ENCODE data around the gene ARHGAP26.

Gene ARHGAP26

DNA sequence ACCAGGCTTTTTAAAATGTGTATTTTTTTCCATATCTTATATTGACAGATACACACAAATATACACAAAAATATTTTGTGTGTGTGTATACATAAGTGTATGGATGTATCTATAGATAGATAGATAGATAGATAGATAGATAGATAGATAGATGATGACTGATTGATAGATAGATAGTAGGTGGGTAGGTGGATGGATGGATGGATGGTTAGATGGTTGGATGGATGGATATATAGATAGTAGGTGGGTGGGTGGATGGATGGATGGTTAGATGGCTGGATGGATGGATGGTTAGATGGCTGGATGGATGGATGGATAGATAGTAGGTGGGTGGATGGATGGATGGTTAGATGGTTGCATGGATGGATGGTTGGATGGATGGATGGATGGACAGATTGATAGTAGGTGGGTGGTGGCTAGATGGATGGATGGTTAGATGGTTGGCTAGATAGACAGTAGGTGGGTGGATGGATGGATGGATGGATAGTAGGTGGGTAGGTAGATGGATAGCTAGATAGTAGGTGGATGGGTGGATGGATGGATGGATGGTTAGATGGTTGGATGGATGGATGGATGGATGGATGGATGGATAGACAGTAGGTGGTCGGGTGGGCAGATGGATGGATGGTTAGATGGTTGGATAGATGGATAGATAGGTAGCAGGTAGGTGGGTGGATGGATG, 477.1 kb downstream of the ARHGAP26 start:
- no peak for DNase-seq (ENCODE audit: low read depth)

GRCh38 chr5:143248391-143248790, 478.2 kb downstream of the ARHGAP26 start:
- DNase-seq (ENCODE audit: low read depth): no peak

DNA sequence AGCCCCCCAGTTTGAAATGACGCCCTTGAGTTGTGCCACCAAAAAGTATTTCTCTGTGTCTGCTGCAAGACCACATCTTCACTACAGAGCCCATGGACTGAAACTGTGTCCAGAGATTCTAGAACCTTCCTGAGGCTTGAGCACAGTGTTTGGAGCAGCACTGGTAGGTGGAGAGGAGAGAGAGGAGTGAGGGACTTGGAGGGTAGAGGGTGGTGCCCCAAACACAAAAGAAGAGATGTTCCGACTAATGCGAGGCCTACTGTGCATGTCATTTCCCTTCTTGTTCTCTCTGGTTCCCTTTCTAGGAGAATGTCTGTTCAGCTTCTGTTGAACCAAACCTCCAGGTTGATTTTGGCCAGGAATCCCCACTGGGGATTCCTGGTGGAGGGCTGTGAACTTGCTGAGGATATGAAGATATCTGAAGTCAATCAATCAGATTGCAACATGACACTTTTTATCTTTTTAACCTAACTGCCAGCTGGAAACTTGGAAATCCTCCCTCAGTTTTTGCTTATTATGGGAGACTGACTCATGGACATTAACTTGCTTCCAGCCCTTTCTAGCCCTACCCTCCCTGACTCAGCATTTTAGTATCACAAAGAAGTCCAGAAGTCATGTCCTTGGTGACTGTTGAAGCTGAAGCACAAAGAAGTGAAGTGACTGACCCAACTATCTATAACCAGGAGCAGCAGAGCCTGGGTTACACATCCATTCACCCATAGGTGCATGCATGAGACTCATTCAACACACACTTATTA, 478.8 kb downstream of the ARHGAP26 start:
- no peak for DNase-seq (ENCODE audit: low read depth)

DNA sequence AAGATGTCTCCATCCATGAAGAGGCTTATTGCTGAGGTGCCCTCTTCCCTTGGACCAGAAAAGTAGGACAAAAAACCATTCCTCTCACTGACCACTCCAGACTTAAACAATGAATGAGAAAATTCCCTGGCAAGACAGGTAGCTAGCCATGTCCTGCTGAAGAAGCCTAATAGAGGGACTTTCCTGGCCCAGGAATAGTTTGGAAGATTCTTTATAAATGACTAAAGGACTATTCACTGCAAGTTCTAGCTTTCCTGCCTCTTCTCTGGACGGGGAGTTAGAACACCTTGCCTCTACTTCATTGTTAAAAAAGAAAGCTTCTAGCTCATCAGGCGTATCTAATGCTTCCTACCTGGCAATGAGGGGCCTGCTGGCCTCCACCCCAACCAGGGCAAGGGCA, 479.7 kb downstream of the ARHGAP26 start:
- DNase-seq (ENCODE audit: low read depth): no peak

GRCh38 chr5:143251190-143251589, 481.0 kb downstream of the ARHGAP26 start:
- no peak for DNase-seq (ENCODE audit: low read depth)

DNA sequence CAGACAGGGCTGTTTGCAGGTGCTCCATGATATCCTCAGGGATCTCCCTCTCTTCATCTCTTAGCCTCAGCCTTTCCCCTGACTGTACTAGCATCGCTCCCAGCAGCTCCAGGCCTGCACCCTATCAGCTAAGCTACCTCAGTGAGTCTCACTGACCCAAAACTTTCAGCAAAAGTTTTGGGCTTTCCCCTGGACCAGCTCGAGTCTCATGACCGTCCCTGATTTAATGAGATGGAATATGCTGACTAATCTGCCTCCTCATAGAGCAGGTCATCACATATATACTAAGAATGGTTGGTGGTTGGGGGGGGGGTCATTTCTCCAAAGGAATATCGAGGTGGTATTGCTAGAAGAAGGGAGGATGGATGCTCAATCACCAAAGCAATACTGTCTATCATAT, 481.8 kb downstream of the ARHGAP26 start:
- DNase-seq (ENCODE audit: low read depth): no peak

- no peak for DNase-seq (ENCODE audit: low read depth)
Measured at GRCh38 chr5:143254819-143255218, 484.6 kb downstream of the ARHGAP26 start.

DNA sequence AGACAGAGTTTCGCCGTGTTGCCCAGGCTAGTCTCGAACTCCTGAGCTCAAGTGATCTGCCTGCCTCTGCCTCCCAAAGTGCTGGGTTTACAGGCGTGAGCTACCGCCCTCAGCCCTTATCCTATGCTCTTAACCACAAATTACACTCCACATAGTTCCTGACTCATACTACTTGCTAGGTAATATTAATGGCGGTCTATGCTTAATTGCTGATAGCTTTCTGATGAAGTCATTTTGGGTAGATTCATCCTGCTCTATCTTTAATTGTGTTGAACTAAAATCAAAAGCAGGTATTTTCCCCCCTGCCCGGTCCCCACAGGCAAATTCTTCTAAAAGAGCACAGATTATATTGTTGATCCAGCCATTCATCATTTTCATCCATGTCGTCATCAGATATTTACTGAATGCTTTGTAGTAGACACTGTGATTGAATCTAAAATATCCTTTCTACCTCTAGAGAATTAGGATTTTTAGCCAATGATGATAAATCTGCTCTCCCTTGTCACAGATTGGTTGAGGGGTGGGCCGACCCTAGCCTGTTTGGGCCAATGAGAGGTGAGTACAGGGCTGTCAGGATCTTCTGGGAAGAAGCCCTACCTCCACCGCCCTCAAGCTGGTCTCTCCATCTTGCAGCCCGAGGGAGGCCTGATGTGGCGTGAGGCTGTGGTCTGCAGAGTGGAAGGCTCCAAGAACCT, 488.5 kb downstream of the ARHGAP26 start:
- DNase-seq (ENCODE audit: low read depth): no peak

DNA sequence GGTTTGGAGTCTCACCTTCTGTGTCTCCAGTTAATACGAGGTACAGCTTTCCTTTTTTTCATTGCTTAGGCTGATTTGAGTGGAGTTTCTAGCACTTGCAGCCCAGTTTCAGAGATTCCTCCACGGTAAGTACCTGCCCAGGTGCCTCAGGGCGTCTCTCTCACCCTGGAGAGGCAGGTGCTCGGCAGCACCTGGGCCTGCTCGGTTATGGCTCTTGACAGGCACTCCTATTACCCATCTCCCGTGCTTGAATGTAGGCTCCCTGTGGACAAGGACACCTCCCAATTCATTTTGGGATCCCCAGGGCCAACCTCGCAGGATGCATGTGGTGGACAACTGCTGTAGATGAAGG, 489.1 kb downstream of the ARHGAP26 start:
- no peak for DNase-seq (ENCODE audit: low read depth)

DNA sequence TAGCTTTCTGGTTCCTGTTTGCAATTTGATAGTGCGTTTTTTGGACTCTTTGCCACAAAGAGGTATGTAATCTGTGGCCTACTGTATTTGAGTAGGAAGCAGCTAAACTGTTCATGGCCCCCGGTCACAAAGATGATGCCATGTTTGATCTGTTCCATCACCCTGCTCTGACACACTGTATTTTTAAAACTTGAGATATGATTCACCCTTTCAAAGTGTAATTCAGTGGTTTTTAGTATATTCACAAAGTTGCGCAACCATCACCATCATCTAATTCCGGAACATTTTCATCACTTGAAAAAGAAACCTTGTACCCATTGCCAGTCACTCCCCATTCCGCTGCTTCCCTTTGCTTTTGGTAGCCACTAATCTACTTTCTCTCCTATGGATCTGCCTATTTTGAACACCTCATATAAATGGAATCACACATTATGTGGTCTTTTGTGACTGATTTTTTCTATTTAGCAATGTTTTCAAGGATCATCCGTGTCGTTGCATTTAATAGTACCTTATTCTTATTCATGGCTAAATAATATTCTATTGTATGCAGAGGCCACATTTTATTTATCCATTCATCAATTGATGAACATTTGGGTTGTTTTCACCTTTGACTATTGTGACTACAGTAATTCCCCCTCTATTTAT, 491.7 kb downstream of the ARHGAP26 start:
- no peak for DNase-seq (ENCODE audit: low read depth)

GRCh38 chr5:143262393-143263174, 492.4 kb downstream of the ARHGAP26 start:
- DNase-seq (ENCODE audit: low read depth): no peak

- no peak for DNase-seq (ENCODE audit: low read depth)
Measured at GRCh38 chr5:143263272-143263810, 493.2 kb downstream of the ARHGAP26 start.

DNA sequence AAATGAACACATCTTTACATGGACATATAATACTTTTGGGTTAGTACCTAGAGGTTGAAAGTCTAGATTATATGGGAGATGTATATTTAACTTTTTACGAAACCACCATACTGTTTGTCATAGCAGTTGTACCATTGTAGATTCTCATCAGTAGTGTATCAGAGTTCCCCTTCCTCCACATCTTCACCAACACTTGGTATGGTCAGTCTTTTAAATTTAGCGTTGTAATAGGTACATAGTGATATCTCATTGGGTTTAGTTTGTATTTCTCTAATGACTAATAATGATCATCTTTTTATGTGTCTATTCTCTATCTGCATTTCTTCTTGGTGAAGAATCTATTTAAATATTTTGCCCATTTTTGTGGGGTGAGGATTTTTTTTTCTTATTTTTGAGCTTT, 495.8 kb downstream of the ARHGAP26 start:
- DNase-seq (ENCODE audit: low read depth): no peak

DNA sequence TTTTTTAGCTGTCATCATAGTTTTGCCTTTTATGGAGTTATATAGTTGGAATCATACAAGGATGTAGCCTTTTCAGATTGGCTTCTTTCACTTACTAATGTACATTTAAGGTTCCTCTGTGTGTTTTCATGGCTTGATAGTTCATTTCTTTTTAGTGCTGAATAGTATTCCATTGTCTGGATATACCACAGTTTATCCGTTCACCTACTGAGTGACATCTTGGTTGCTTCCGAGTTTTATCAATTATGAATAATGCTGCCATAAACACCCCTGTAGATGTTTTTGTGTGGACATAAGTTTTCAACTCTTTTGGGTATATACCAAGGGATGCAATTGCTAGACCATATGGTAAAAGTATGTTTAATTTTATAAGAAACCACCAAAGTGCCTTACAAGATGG, 497.0 kb downstream of the ARHGAP26 start:
- DNase-seq (ENCODE audit: low read depth): no peak

DNA sequence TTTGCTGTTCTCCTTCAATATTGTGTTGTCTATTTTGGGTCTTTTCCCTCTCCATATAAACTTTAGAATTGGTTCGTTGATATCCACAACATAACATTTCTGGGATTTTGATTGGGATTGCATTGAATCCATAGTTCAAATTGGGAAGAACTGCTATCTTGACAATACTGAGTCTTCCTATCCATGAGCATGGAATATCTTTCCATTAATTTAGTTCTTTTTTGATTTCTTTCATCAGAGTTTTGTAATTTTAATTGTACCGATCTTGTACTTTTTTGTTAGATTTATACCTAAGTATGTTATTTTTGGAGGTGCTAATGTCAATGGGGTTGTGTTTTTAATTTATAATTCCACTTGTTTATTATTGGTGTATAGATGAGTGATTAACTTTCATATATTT, 498.2 kb downstream of the ARHGAP26 start:
- no peak for DNase-seq (ENCODE audit: low read depth)

DNA sequence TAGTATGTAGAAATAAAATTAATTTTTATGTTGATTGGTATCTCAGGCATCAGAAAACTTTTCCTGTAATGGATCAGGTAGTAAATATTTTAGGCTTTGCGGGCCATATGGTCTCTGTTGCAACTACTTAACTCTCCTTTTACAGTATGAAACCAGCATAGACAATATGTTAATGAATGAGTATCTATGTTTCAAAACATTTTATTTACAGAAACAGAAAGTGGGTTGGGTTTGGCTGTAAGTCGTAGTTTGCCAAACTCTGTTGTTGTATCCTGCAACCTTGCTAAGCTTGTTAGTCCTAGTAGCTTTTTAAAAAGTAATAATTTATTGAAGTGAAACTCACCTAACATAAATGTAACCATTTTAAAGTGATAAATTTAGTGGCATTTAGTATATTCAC, 501.3 kb downstream of the ARHGAP26 start:
- no peak for DNase-seq (ENCODE audit: low read depth)

DNA sequence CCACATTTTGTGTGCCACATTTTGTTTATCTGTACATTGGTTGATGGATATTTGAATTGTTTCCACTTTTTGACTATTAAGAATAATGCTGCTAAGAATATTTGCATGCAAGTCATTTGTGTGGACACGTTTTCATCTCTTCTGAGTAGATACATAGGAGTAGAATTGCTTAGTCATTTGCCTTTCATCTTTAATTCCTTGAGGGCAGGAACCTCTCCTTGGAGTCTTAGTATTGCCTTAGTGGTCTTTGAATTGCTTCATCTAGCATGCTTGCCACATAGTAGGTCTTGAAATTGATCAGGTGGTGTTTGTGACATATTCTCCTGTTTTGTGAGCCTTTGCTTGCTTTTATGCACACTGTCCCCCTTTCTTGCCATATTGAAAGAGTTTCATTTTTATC, 504.8 kb downstream of the ARHGAP26 start:
- DNase-seq (ENCODE audit: low read depth): no peak

DNA sequence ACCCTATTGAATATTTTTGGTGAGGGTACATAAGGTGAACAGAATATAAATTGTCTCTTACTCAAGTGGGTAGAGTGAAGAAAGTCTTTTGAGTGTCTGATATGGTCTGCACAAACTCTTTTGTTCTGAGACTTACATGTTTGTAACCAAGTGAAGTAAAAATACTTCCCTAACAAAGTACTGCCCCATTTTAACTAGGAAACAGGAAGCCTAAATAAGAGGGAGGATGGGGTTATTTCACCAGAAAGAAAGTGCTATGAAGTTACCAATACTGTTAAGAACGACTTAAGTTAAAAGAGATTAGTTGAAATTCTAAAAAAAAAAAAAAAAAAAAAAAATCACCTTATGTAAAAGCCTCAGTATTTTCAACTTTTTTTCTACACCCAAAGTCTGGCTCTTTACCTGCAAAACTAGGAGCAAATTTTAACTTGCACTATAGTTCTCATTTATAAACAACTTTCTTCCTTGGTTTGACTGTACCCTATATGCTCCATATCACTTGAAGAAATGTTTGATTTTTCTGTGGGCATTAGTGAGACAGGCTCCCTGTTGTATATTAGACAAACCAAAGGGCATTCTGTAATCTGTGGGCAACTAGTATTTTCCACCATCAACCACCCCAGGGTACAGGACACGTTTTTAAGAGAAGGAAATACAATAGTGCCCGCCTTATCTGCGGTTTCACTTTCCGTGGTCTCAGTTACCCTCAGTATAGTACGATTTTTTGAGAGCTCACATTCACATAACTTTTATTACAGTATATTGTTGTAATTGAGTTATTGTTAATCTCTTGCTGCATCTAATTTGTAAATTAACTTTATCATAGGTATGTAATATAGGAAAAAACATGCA, 505.6 kb downstream of the ARHGAP26 start:
- no peak for DNase-seq (ENCODE audit: low read depth)

DNA sequence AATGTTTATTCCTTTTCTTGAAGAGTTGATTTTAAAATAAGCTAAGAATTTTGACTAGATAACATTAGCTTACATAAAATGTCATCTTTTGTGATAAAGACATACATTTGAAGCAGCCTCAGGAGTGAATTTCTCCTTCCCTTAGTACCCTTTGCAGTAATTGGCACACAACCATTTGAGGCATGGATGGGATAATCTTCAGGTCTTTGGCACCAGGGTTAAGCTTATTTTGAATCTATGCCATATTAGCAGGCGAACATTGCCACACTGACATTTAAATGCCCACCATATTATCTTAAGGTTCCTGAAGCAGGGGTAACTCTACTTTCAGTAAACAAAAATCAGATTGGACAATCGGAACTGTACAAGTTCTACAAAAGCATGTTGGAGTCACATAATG, 507.4 kb downstream of the ARHGAP26 start:
- no peak for DNase-seq (ENCODE audit: low read depth)
